ENCODE results near the gene CDCP1. TPM values are rescaled to one million over a fixed set of nuclear protein-coding genes. Genes with fewer than 3 reads are reported as not detected.

CDCP1 gene
- total RNA-seq, 2 experiments from 2014 or later, result 1.7 to 1.8 TPM

GRCh38 chr3:45064512-45065372, 81.4 kb downstream of the CDCP1 start:
- Histone ChIP-seq H3K27ac (ENCODE audit: low read depth in 1 of 2, low read length in 2 of 2) (no peak overlapping the region), H3K9me3 (ENCODE audit: control insufficient read depth in 1 of 2, insufficient read depth in 1 of 2, low read length in 2 of 2) (no peaks in the 10 kb centered on the region), H3K36me3 (ENCODE audit: insufficient read depth, low read length) (no peaks in the 10 kb centered on the region), H3K27me3 (ENCODE audit: control insufficient read depth in 1 of 2, insufficient read depth in 2 of 2, low read length in 2 of 2) (no peaks in the 10 kb centered on the region), H3K4me3 (ENCODE audit: low read length) (peak overlapping the region; percentile 17), H3K4me1 (ENCODE audit: insufficient read depth, low read length) (peaks cover 12% of the 10 kb centered on the region)
- H3K4me1 Mint-ChIP-seq (ENCODE audit: low read depth), result peaks cover 16% of the 10 kb centered on the region
- ChIA-PET CTCF (no interaction called here), POLR2A (no interaction called here)
- no peak overlapping the region for H3K27ac Mint-ChIP-seq
- ATAC-seq (ENCODE audit: poor library complexity) (no peak), DNase-seq (peak in 6 of 14 experiments; percentile 2 to 63 (median 34))
- no peaks in the 10 kb centered on the region for H3K9me3 Mint-ChIP-seq
- no peak overlapping the region for H3K4me3 Mint-ChIP-seq
- intact Hi-C loops (cut with DNase I, micrococcal nuclease), result no loop called here
- no peaks in the 10 kb centered on the region for H3K36me3 Mint-ChIP-seq (ENCODE audit: low read depth)
- H3K27me3 Mint-ChIP-seq, result peaks cover 11% of the 10 kb centered on the region
- no peak for TF ChIP-seq CTCF (IDR thresholded peaks at IDR 0.05)

- Histone ChIP-seq H3K36me3 (ENCODE audit: insufficient read depth, low read length) (no peaks in the 10 kb centered on the region), H3K4me3 (ENCODE audit: low read length) (no peak overlapping the region), H3K9me3 (ENCODE audit: control insufficient read depth in 1 of 2, insufficient read depth in 1 of 2, low read length in 2 of 2) (no peaks in the 10 kb centered on the region), H3K27ac (ENCODE audit: low read depth in 1 of 2, low read length in 2 of 2) (no peak overlapping the region), H3K4me1 (ENCODE audit: insufficient read depth, low read length) (peaks cover 12% of the 10 kb centered on the region), H3K27me3 (ENCODE audit: control insufficient read depth in 1 of 2, insufficient read depth in 2 of 2, low read length in 2 of 2) (no peaks in the 10 kb centered on the region)
- Mint-ChIP-seq H3K4me3 (no peak overlapping the region), H3K27ac (no peak overlapping the region), H3K4me1 (ENCODE audit: low read depth) (peaks cover 16% of the 10 kb centered on the region), H3K36me3 (ENCODE audit: low read depth) (no peaks in the 10 kb centered on the region), H3K27me3 (peaks cover 6% of the 10 kb centered on the region), H3K9me3 (no peaks in the 10 kb centered on the region)
- DNase-seq, result no peak
- ATAC-seq (ENCODE audit: poor library complexity), result no peak
- intact Hi-C loops (cut with DNase I, micrococcal nuclease), result no loop called here
- ChIA-PET CTCF (no interaction called here), POLR2A (no interaction called here)
- TF ChIP-seq CTCF (IDR thresholded peaks at IDR 0.05), result no peak
Measured at GRCh38 chr3:45062697-45063070, 83.5 kb downstream of the CDCP1 start.

GRCh38 chr3:45060165-45060892, 85.8 kb downstream of the CDCP1 start:
- ChIA-PET POLR2A (no interaction called here), CTCF (no interaction called here)

More at GRCh38 chr3:45060165-45060892, 85.8 kb downstream of the CDCP1 start:
- H3K27ac Mint-ChIP-seq, result no peak overlapping the region
- Histone ChIP-seq H3K27me3 (ENCODE audit: control insufficient read depth in 1 of 2, insufficient read depth in 2 of 2, low read length in 2 of 2) (no peaks in the 10 kb centered on the region), H3K9me3 (ENCODE audit: control insufficient read depth in 1 of 2, insufficient read depth in 1 of 2, low read length in 2 of 2) (no peaks in the 10 kb centered on the region), H3K4me3 (ENCODE audit: low read length) (no peak overlapping the region), H3K36me3 (ENCODE audit: insufficient read depth, low read length) (no peaks in the 10 kb centered on the region), H3K27ac (ENCODE audit: low read depth in 1 of 2, low read length in 2 of 2) (no peak overlapping the region), H3K4me1 (ENCODE audit: insufficient read depth, low read length) (peaks cover 10% of the 10 kb centered on the region)
- H3K36me3 Mint-ChIP-seq (ENCODE audit: low read depth), result no peaks in the 10 kb centered on the region
- DNase-seq (no peak), ATAC-seq (ENCODE audit: poor library complexity) (no peak)
- H3K4me1 Mint-ChIP-seq (ENCODE audit: low read depth), result peaks cover 11% of the 10 kb centered on the region
- TF ChIP-seq CTCF (IDR thresholded peaks at IDR 0.05), result no peak
- H3K4me3 Mint-ChIP-seq, result no peak overlapping the region
- H3K9me3 Mint-ChIP-seq, result no peaks in the 10 kb centered on the region
- intact Hi-C loops (cut with DNase I, micrococcal nuclease), result no loop called here
- H3K27me3 Mint-ChIP-seq, result no peaks in the 10 kb centered on the region
